Natural killer cell (primary cell): Measurements from ENCODE around the gene PHF20. TPM values are rescaled to one million over a fixed set of nuclear protein-coding genes. Genes with fewer than 3 reads are reported as not detected.

ENCODE experiments used
- ATAC-seq, 3 donors: fragments of 150-1000 bp in 2 of 3; fragments of 200-7000 bp in 1 of 3; cut with Tn5 transposase; 1 replicate in 1 of 3; 2 replicates in 2 of 3; pipeline ENCODE4 v1.10.0; 2021; ENCODE audit warnings: mild to moderate bottlenecking in 2 of 3, moderate library complexity in 2 of 3
- DNase-seq, 2 donors: peaks; one replicate each; pipeline versions ENCODE4 v3.0.0 to v3.0.0-alpha.2; 2013 to 2021; ENCODE audit warnings: mixed read lengths in 1 of 2
- H3K27ac ChIP-seq: one replicate; pipeline ENCODE4 v1.5.1; 2013; ENCODE audit warnings: mild to moderate bottlenecking, low read length
- H3K27me3 ChIP-seq: one replicate; pipeline ENCODE4 v1.6.1; 2013; ENCODE audit warnings: low read length; ENCODE audit not compliant: control insufficient read depth, insufficient read depth
- H3K36me3 ChIP-seq: one replicate; pipeline ENCODE4 v1.6.1; 2013; ENCODE audit warnings: low read length; ENCODE audit not compliant: control insufficient read depth, insufficient read depth
- H3K4me1 ChIP-seq: one replicate; pipeline ENCODE4 v1.6.1; 2013; ENCODE audit warnings: low read length; ENCODE audit not compliant: control insufficient read depth, insufficient read depth
- H3K4me3 ChIP-seq: one replicate; pipeline ENCODE4 v1.5.1; 2013; ENCODE audit warnings: low read length
- H3K9me3 ChIP-seq: one replicate; pipeline ENCODE4 v1.6.1; 2013; ENCODE audit warnings: low read length; ENCODE audit not compliant: control insufficient read depth, insufficient read depth
- H3K27ac Mint-ChIP-seq, 2 donors: one replicate each; pipeline ENCODE4 v1.8.0; 2022; ENCODE audit warnings: mild to moderate bottlenecking in 2 of 2, mixed read lengths in 2 of 2, moderate library complexity in 1 of 2
- H3K27me3 Mint-ChIP-seq, 2 donors: one replicate each; pipeline ENCODE4 v1.8.0; 2022; ENCODE audit warnings: low read depth in 2 of 2, mixed read lengths in 2 of 2
- H3K36me3 Mint-ChIP-seq: one replicate; pipeline ENCODE4 v1.8.0; 2022; ENCODE audit warnings: mixed read lengths
- H3K4me1 Mint-ChIP-seq, 2 donors: one replicate each; pipeline ENCODE4 v1.8.0; 2022; ENCODE audit warnings: mixed read lengths in 2 of 2
- H3K4me3 Mint-ChIP-seq: one replicate; pipeline ENCODE4 v1.8.0; 2022; ENCODE audit warnings: mild to moderate bottlenecking, moderate library complexity, mixed read lengths
- H3K9me3 Mint-ChIP-seq, 2 donors: one replicate each; pipeline ENCODE4 v1.8.0; 2022; ENCODE audit warnings: mixed read lengths in 2 of 2
- WGBS: methylation state at CpG from one replicate; pipeline ENCODE4 v1.1.7; 2013; ENCODE audit warnings: missing lambda C conversion rate; ENCODE audit not compliant: insufficient coverage; 5-methylcytosine and 5-hydroxymethylcytosine counted together
- intact Hi-C: fragments of 100-400 bp; cut with micrococcal nuclease; formaldehyde crosslinking; loops from one replicate; pipeline ENCODE4 v1.14.2; 2022
- total RNA-seq, 4 donors: library from RNA; stranded (reverse); fragments of 120-200 nt in 1 of 4; gene quantifications; one replicate each; pipeline versions ENCODE4 v1.2.3 to v1.2.4, GENCODE V29; 2013 to 2022
- TF ChIP-seq, protein P1 (sequence below): fragments of 200-600 bp; IDR thresholded peaks from one replicate; pipeline ENCODE4 v1.8.0; 2022; ENCODE audit warnings: antibody characterized with exemption

Gene PHF20
- total RNA-seq, 3 donors from 2014 or later (not counting 1 experiment from before 2014, with no cell fraction given): 151 to 165 (median 161) TPM

DNA sequence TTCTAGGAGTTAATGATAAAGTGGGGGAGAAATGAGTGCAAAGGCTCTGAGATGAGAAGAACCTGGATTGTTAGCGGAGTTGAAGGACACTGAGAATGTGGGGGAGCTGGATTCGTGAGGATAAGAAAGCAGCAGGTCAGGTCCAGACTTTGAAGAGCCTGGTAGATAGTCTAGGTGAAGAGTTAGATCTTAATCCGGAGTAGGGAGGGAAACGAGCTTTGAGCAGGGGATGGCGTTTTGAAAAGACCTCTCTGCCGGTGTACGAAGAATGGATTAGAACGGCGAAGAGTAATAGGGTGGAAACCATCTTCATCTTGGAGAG is 487 bp upstream of the PHF20 start:
- ATAC-seq: no peak
- peak overlapping the region; percentile 86 for H3K4me3 Mint-ChIP-seq
- peaks cover 7% of the 10 kb centered on the region for H3K36me3 Mint-ChIP-seq
- Histone ChIP-seq H3K4me3 (peak overlapping the region; percentile 5), H3K36me3 (peaks cover 6% of the 10 kb centered on the region), H3K27ac (peak overlapping the region; percentile 99), H3K9me3 (no peaks in the 10 kb centered on the region), H3K27me3 (no peaks in the 10 kb centered on the region), H3K4me1 (peaks cover 77% of the 10 kb centered on the region)
- intact Hi-C loops: loop anchor here (10.0 kb wide), 1 partner anchor 47 kb away; no protein-coding TSS in a partner anchor
- H3K27me3 Mint-ChIP-seq: no peaks in the 10 kb centered on the region
- TF ChIP-seq, protein P1, sequence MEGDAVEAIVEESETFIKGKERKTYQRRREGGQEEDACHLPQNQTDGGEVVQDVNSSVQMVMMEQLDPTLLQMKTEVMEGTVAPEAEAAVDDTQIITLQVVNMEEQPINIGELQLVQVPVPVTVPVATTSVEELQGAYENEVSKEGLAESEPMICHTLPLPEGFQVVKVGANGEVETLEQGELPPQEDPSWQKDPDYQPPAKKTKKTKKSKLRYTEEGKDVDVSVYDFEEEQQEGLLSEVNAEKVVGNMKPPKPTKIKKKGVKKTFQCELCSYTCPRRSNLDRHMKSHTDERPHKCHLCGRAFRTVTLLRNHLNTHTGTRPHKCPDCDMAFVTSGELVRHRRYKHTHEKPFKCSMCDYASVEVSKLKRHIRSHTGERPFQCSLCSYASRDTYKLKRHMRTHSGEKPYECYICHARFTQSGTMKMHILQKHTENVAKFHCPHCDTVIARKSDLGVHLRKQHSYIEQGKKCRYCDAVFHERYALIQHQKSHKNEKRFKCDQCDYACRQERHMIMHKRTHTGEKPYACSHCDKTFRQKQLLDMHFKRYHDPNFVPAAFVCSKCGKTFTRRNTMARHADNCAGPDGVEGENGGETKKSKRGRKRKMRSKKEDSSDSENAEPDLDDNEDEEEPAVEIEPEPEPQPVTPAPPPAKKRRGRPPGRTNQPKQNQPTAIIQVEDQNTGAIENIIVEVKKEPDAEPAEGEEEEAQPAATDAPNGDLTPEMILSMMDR: no peak
- H3K9me3 Mint-ChIP-seq: no peaks in the 10 kb centered on the region
- DNase-seq: no peak
- 88% methylated on average over 9 of the region's 9 CpGs for WGBS
- H3K27ac Mint-ChIP-seq: peak overlapping the region; percentile 98 to 100
- H3K4me1 Mint-ChIP-seq: peaks cover 59 to 67% of the 10 kb centered on the region in 2 donors

DNA sequence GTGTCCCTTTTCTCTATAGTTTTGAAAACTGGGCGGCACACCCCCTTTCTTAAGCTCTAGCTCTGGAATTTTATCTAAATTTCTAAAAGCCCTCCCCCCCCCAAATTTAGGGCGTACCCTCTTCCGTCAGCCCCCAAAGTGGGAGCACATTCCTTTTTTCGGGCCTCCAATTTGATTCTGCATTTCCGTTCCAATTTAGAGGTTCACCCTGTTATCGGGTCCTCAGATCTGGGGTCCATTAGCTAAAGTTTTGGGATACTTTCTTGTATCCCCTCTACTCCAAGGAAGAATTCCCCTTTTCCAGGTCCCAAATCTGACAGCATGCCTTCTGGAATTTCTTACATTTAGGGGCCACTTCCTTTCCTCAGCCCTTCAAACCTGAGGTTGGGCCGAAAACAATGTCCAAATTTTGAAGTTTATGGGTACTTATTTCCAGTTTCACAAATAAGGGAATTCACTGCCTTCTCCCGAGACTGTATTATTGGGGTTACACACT is 796 bp downstream of the PHF20 start:
- H3K27ac ChIP-seq: peak overlapping the region; percentile 99
- peaks cover 6% of the 10 kb centered on the region for H3K36me3 ChIP-seq
- H3K4me3 Mint-ChIP-seq: peak overlapping the region; percentile 96
- no peak for DNase-seq
- peak overlapping the region; percentile 98 to 100 for H3K27ac Mint-ChIP-seq
- no peaks in the 10 kb centered on the region for H3K27me3 Mint-ChIP-seq
- H3K36me3 Mint-ChIP-seq: peaks cover 7% of the 10 kb centered on the region
- no peaks in the 10 kb centered on the region for H3K27me3 ChIP-seq
- intact Hi-C loops: loop anchor here (10.0 kb wide), 1 partner anchor 48 kb away; no protein-coding TSS in a partner anchor
- peak overlapping the region; percentile 46 for H3K4me3 ChIP-seq
- no peaks in the 10 kb centered on the region for H3K9me3 Mint-ChIP-seq
- H3K4me1 Mint-ChIP-seq: peaks cover 71% of the 10 kb centered on the region in 2 donors
- H3K4me1 ChIP-seq: peaks cover 66% of the 10 kb centered on the region
- TF ChIP-seq, protein P1: no peak
- no peak for ATAC-seq
- no peaks in the 10 kb centered on the region for H3K9me3 ChIP-seq
- whole genome bisulfite sequencing: 1% methylated on average over 7 of the region's 8 CpGs

DNA sequence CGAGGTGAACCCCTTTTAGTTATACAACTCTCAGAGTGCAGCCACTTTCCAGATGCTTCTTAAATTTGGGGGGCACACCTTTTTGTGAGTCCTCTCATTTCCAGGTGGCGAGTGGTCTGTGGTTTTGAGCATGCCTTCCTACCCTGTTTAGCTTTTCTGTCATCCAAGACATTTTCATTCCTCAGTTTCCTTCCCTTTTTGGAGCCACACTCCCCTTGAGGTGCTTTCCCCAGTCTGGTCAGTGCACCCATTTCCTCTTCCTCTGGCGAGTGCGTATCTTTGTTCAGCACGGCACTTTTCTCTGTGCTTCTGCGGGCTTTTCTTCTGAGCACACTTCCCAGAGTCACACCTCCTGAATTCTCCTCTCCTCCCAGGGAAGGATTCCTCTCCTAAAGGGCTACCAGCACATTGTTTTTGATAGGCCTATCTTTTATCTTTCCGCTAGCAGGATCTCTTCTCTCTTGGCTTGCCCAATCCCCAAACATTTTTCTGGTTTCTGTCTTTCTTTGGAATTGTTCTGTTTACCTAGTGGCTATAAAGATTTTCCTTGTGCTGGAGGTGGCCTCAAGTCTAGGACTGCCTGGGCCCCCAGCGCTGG is 1.4 kb downstream of the PHF20 start:
- no peaks in the 10 kb centered on the region for H3K27me3 ChIP-seq
- no peaks in the 10 kb centered on the region for H3K9me3 ChIP-seq
- Mint-ChIP-seq H3K9me3 (no peaks in the 10 kb centered on the region), H3K27ac (peak overlapping the region; percentile 98 to 100), H3K27me3 (no peaks in the 10 kb centered on the region), H3K4me3 (peak overlapping the region; percentile 96), H3K36me3 (peaks cover 7% of the 10 kb centered on the region), H3K4me1 (peaks cover 65 to 66% of the 10 kb centered on the region in 2 donors)
- peak; percentile 26 to 77 for DNase-seq
- 12% methylated on average over 8 of the region's 8 CpGs for WGBS
- H3K27ac ChIP-seq: peak overlapping the region; percentile 99
- TF ChIP-seq, protein P1: no peak
- peak overlapping the region; percentile 46 for H3K4me3 ChIP-seq
- intact Hi-C loops: loop anchor here (10.0 kb wide), 1 partner anchor 48 kb away; no protein-coding TSS in a partner anchor
- no peak for ATAC-seq
- peaks cover 6% of the 10 kb centered on the region for H3K36me3 ChIP-seq
- H3K4me1 ChIP-seq: peaks cover 59% of the 10 kb centered on the region
